CD4-positive, alpha-beta T cell (primary cell): ENCODE results near the gene SOCS3. TPM values are rescaled to one million over a fixed set of nuclear protein-coding genes. Genes with fewer than 3 reads are reported as not detected.

Experiments
- ATAC-seq: fragments of 200-7000 bp; cut with Tn5 transposase; one replicate; pipeline ENCODE4 v1.10.0; 2022; ENCODE audit warnings: mild to moderate bottlenecking; ENCODE audit not compliant: poor library complexity
- CTCF ChIA-PET: fragments of 350-600 bp; sonication (Branson Sonifier 250); formaldehyde crosslinking; loops from one replicate; lab custom pipeline; 2021; ENCODE audit warnings: antibody characterized with exemption, inconsistent platforms; lab: Charles Lee
- POLR2A ChIA-PET: fragments of 350-600 bp; sonication (Branson Sonifier 250); formaldehyde crosslinking; loops from one replicate; lab custom pipeline; 2021; ENCODE audit warnings: antibody characterized with exemption, inconsistent platforms; lab: Charles Lee
- DNase-seq, 14 experiments: peaks; one replicate each; pipeline ENCODE4 v3.0.0-alpha.2; 2013 to 2020; ENCODE audit warnings: mixed read lengths in 2 of 14
- H3K27ac ChIP-seq, 2 donors: one replicate each; pipeline versions ENCODE4 v1.5.1 to v1.7.0; 2013; ENCODE audit warnings: low read length in 2 of 2, low read depth in 1 of 2, mild to moderate bottlenecking in 1 of 2
- H3K27me3 ChIP-seq, 2 experiments: 1 replicate in 1 of 2; 2 replicates in 1 of 2; pipeline versions ENCODE4 v1.6.1 to v1.7.0; 2013; ENCODE audit warnings: low read length in 2 of 2, control low read depth in 1 of 2, mild to moderate bottlenecking in 1 of 2, moderate library complexity in 1 of 2; ENCODE audit not compliant: insufficient read depth in 2 of 2, control insufficient read depth in 1 of 2
- H3K36me3 ChIP-seq: one replicate; pipeline ENCODE4 v1.6.1; 2013; ENCODE audit warnings: low read length, control low read depth; ENCODE audit not compliant: insufficient read depth
- H3K4me1 ChIP-seq: one replicate; pipeline ENCODE4 v1.6.1; 2013; ENCODE audit warnings: low read length, control low read depth; ENCODE audit not compliant: insufficient read depth
- H3K4me3 ChIP-seq: one replicate; pipeline ENCODE4 v1.5.1; 2013; ENCODE audit warnings: mild to moderate bottlenecking, low read length, moderate library complexity
- H3K9me3 ChIP-seq, 2 experiments: 1 replicate in 1 of 2; 2 replicates in 1 of 2; pipeline versions ENCODE4 v1.6.1 to v1.7.0; 2013; ENCODE audit warnings: low read length in 2 of 2, mild to moderate bottlenecking in 2 of 2, control low read depth in 1 of 2, moderate library complexity in 1 of 2; ENCODE audit not compliant: control insufficient read depth in 1 of 2, insufficient read depth in 1 of 2
- H3K27ac Mint-ChIP-seq: one replicate; pipeline ENCODE4 v1.8.0; 2020; ENCODE audit warnings: mixed read lengths
- H3K27me3 Mint-ChIP-seq: one replicate; pipeline ENCODE4 v1.8.0; 2021; ENCODE audit warnings: mixed read lengths
- H3K36me3 Mint-ChIP-seq: one replicate; pipeline ENCODE4 v1.8.0; 2021; ENCODE audit warnings: low read depth, mixed read lengths
- H3K4me1 Mint-ChIP-seq: one replicate; pipeline ENCODE4 v1.8.0; 2021; ENCODE audit warnings: low read depth, mixed read lengths
- H3K4me3 Mint-ChIP-seq: one replicate; pipeline ENCODE4 v1.8.0; 2020; ENCODE audit warnings: mild to moderate bottlenecking, mixed read lengths
- H3K9me3 Mint-ChIP-seq: one replicate; pipeline ENCODE4 v1.8.0; 2020; ENCODE audit warnings: mixed read lengths
- intact Hi-C, 2 experiments: fragments of 100-400 bp; cut with DNase I in 1 of 2; cut with micrococcal nuclease in 1 of 2; formaldehyde crosslinking; loops; one replicate each; pipeline versions ENCODE4 v1.15.1 to v1.9.0; 2023 to 2025; cut with DNase I, micrococcal nuclease
- total RNA-seq, 174 experiments: library from RNA in 2 of 174; stranded (reverse) in 2 of 174; gene quantifications; one replicate each; pipeline ENCODE4 v1.2.3 and lab custom pipeline; 2021 to 2026
- TF ChIP-seq, protein P1 (sequence below): fragments of 200-600 bp; IDR thresholded peaks from one replicate; pipeline ENCODE4 v1.8.0; 2022; ENCODE audit warnings: antibody characterized with exemption, mild to moderate bottlenecking

Gene SOCS3
- total RNA-seq, 2 experiments from 2014 or later, result 414 to 427 TPM

DNA sequence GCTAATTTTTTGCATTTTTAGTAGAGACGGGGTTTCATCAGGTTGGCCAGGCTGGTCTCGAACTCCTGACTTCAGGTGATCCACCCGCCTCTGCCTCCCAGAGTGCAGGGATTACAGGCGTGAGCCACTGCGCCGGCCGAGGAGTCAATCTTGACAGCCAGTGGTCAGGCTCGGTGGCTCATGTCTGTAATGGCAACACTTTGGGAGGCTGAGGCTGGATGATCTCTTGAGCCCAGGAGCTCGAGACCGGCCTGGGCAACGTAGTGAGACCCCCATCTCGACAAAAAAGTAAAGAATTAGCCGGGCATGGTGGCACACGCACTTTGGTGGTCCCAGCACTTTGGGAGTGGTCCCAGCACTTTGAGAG, 18.0 kb upstream of the SOCS3 start:
- Mint-ChIP-seq H3K27ac (peak overlapping the region; percentile 75), H3K27me3 (no peaks in the 10 kb centered on the region), H3K4me1 (peaks cover 34% of the 10 kb centered on the region), H3K4me3 (peak overlapping the region; percentile 96), H3K9me3 (no peaks in the 10 kb centered on the region), H3K36me3 (peaks cover 21% of the 10 kb centered on the region)
- no peak overlapping the region for H3K27ac ChIP-seq
- peak overlapping the region; percentile 79 for H3K4me3 ChIP-seq
- no peaks in the 10 kb centered on the region for H3K27me3 ChIP-seq
- intact Hi-C loops, result loop anchor here (1.0 to 5.0 kb wide), 2 partner anchors 18 to 126 kb away; partner anchors contain the start of gene SOCS3 (in 2 of the 2)
- POLR2A ChIA-PET, result interaction anchor here (1.0 to 1.6 kb wide), 2 partner anchors 18 to 37 kb away, joined by 5 to 7 read pairs; partner anchors contain the start of gene SOCS3
- DNase-seq (no peak), ATAC-seq (no peak)
- no peaks in the 10 kb centered on the region for H3K9me3 ChIP-seq
- TF ChIP-seq, protein P1, sequence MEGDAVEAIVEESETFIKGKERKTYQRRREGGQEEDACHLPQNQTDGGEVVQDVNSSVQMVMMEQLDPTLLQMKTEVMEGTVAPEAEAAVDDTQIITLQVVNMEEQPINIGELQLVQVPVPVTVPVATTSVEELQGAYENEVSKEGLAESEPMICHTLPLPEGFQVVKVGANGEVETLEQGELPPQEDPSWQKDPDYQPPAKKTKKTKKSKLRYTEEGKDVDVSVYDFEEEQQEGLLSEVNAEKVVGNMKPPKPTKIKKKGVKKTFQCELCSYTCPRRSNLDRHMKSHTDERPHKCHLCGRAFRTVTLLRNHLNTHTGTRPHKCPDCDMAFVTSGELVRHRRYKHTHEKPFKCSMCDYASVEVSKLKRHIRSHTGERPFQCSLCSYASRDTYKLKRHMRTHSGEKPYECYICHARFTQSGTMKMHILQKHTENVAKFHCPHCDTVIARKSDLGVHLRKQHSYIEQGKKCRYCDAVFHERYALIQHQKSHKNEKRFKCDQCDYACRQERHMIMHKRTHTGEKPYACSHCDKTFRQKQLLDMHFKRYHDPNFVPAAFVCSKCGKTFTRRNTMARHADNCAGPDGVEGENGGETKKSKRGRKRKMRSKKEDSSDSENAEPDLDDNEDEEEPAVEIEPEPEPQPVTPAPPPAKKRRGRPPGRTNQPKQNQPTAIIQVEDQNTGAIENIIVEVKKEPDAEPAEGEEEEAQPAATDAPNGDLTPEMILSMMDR, result no peak
- no peaks in the 10 kb centered on the region for H3K36me3 ChIP-seq
- H3K4me1 ChIP-seq, result peaks cover 47% of the 10 kb centered on the region
- CTCF ChIA-PET, result interaction anchor here (1.0 to 4.2 kb wide), 3 partner anchors 17 to 44 kb away, joined by 4 to 19 read pairs (median 9); partner anchors contain the start of gene SOCS3

GRCh38 chr17:78376161-78376560, 16.3 kb upstream of the SOCS3 start:
- Mint-ChIP-seq H3K27me3 (no peaks in the 10 kb centered on the region), H3K36me3 (peaks cover 12% of the 10 kb centered on the region), H3K4me3 (peak overlapping the region; percentile 75), H3K27ac (no peak overlapping the region), H3K4me1 (peaks cover 20% of the 10 kb centered on the region), H3K9me3 (no peaks in the 10 kb centered on the region)
- intact Hi-C loops, result loop anchor here in 1 of 2 experiments (5.0 kb wide), 1 partner anchor 124 kb away; no protein-coding TSS in a partner anchor
- DNase-seq (no peak), ATAC-seq (no peak)
- ChIA-PET POLR2A (no interaction called here), CTCF (interaction anchor here (2.8 to 4.2 kb wide), 2 partner anchors 15 to 46 kb away, joined by 9 to 19 read pairs; partner anchors contain the start of gene SOCS3)
- Histone ChIP-seq H3K9me3 (no peaks in the 10 kb centered on the region), H3K4me1 (peaks cover 30% of the 10 kb centered on the region), H3K27me3 (no peaks in the 10 kb centered on the region), H3K4me3 (no peak overlapping the region), H3K27ac (no peak overlapping the region), H3K36me3 (no peaks in the 10 kb centered on the region)
- TF ChIP-seq, protein P1, result no peak

DNA sequence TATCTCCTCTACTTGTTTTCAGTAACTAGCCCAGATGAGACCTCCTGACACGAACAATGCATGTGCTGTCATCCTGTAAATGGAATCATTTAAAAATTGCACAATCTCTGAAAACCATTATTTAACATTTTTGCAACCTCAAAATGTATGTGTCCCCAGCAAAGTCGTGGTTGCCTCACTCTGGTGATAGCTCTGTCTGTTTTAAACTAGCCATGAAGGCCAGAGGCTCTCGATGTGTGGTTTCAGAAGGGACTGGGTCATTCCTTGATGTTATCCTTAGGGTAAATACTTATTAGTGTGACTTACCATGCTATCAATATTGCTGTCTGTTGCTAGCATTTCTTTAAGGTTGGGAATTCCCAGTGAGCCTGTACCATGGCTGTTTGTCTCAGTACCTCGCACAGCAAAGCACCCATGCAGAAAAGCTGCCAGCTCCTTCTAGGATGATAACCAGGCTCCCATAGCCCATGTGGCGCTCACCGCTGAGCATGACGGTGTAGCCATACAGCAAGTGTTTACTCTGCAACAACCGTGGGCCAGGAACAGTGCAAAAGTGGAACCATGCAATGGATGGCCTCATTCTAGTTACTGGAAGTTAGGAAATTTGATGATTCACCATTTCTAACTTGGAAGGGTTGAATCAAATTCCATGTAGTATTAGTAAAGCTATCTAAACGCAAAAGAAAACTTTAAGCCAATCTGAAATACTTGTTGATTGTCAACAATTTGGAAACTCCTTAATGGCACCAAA, 15.7 kb upstream of the SOCS3 start:
- peaks cover 12% of the 10 kb centered on the region for H3K36me3 Mint-ChIP-seq
- no peaks in the 10 kb centered on the region for H3K9me3 Mint-ChIP-seq
- H3K4me1 Mint-ChIP-seq, result peaks cover 14% of the 10 kb centered on the region
- POLR2A ChIA-PET, result no interaction called here
- H3K27me3 Mint-ChIP-seq, result no peaks in the 10 kb centered on the region
- Histone ChIP-seq H3K4me3 (no peak overlapping the region), H3K36me3 (no peaks in the 10 kb centered on the region), H3K27me3 (no peaks in the 10 kb centered on the region), H3K27ac (no peak overlapping the region), H3K9me3 (no peaks in the 10 kb centered on the region), H3K4me1 (peaks cover 25% of the 10 kb centered on the region)
- peak in 2 of 14 experiments; percentile 32 to 46 for DNase-seq
- no peak for ATAC-seq
- H3K4me3 Mint-ChIP-seq, result peak overlapping the region; percentile 75
- TF ChIP-seq, protein P1, result no peak
- intact Hi-C loops, result loop anchor here in 1 of 2 experiments (5.0 kb wide), 1 partner anchor 123 kb away; no protein-coding TSS in a partner anchor
- no peak overlapping the region for H3K27ac Mint-ChIP-seq
- CTCF ChIA-PET, result interaction anchor here (4.2 kb wide), 1 partner anchor 14 kb away, joined by 19 read pairs; the partner anchor contains the start of gene SOCS3
